Measurements from ENCODE around the gene TCP1.
"Not testable (repeated sequence)": the region's sequence is repeated elsewhere in the genome, so short reads cannot be mapped to it uniquely, and the experiment has no call there.

DNA sequence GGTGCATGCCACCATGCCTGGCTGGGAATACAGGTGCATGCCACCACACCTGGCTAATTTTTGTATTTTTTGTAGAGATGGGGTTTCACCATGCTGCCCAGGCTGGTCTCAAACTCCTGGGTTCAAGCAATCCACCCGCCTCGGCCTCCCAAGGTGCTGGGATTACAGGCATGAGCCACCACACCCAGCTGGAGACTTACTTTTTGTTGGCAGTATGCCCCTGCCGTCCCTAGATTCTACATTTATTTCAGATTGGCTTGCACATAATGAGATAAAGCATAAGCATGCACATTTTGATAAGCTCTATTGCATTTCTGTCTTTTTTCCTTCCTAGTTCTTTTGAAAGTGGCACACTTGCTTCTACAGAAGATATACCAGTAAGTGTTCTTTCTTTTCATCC lies 27.4 kb upstream of the TCP1 start:
- TF ChIP-seq, protein P1, sequence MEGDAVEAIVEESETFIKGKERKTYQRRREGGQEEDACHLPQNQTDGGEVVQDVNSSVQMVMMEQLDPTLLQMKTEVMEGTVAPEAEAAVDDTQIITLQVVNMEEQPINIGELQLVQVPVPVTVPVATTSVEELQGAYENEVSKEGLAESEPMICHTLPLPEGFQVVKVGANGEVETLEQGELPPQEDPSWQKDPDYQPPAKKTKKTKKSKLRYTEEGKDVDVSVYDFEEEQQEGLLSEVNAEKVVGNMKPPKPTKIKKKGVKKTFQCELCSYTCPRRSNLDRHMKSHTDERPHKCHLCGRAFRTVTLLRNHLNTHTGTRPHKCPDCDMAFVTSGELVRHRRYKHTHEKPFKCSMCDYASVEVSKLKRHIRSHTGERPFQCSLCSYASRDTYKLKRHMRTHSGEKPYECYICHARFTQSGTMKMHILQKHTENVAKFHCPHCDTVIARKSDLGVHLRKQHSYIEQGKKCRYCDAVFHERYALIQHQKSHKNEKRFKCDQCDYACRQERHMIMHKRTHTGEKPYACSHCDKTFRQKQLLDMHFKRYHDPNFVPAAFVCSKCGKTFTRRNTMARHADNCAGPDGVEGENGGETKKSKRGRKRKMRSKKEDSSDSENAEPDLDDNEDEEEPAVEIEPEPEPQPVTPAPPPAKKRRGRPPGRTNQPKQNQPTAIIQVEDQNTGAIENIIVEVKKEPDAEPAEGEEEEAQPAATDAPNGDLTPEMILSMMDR (tag by site-specific recombination; IDR thresholded peaks at IDR 0.05) = not testable (repeated sequence)
- TF ChIP-seq, protein P2, sequence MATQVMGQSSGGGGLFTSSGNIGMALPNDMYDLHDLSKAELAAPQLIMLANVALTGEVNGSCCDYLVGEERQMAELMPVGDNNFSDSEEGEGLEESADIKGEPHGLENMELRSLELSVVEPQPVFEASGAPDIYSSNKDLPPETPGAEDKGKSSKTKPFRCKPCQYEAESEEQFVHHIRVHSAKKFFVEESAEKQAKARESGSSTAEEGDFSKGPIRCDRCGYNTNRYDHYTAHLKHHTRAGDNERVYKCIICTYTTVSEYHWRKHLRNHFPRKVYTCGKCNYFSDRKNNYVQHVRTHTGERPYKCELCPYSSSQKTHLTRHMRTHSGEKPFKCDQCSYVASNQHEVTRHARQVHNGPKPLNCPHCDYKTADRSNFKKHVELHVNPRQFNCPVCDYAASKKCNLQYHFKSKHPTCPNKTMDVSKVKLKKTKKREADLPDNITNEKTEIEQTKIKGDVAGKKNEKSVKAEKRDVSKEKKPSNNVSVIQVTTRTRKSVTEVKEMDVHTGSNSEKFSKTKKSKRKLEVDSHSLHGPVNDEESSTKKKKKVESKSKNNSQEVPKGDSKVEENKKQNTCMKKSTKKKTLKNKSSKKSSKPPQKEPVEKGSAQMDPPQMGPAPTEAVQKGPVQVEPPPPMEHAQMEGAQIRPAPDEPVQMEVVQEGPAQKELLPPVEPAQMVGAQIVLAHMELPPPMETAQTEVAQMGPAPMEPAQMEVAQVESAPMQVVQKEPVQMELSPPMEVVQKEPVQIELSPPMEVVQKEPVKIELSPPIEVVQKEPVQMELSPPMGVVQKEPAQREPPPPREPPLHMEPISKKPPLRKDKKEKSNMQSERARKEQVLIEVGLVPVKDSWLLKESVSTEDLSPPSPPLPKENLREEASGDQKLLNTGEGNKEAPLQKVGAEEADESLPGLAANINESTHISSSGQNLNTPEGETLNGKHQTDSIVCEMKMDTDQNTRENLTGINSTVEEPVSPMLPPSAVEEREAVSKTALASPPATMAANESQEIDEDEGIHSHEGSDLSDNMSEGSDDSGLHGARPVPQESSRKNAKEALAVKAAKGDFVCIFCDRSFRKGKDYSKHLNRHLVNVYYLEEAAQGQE (tag by site-specific recombination; IDR thresholded peaks at IDR 0.05) = not testable (repeated sequence)
- not testable (repeated sequence) for TF ChIP-seq ZIC2 (tag by site-specific recombination; IDR thresholded peaks at IDR 0.05); ZBTB7A (tag by site-specific recombination; IDR thresholded peaks at IDR 0.05; ENCODE audit: low read depth); ZNF571 (tag by site-specific recombination; IDR thresholded peaks at IDR 0.05); ZNF561 (tag by site-specific recombination; IDR thresholded peaks at IDR 0.05; ENCODE audit: borderline replicate concordance); ZNF132 (tag by site-specific recombination; IDR thresholded peaks at IDR 0.05; ENCODE audit: borderline replicate concordance); ZNF416 (tag by site-specific recombination; IDR thresholded peaks at IDR 0.05); ZNF248 (tag by site-specific recombination; IDR thresholded peaks at IDR 0.05); ZSCAN30 (tag by site-specific recombination; IDR thresholded peaks at IDR 0.05); PRDM1 (tag by site-specific recombination; IDR thresholded peaks at IDR 0.05); ZBTB49 (tag by site-specific recombination; IDR thresholded peaks at IDR 0.05; ENCODE audit: low read depth)
